Lower leg skin (tissue), 3 donors: ENCODE results near the gene NTRK3.

Experiments
- CTCF ChIP-seq, 3 donors: fragments of 450-650 bp; IDR thresholded peaks; one replicate each; pipeline ENCODE4 v1.5.1; 2016; ENCODE audit warnings: antibody characterized with exemption in 3 of 3, mild to moderate bottlenecking in 3 of 3, moderate library complexity in 2 of 3
- POLR2A ChIP-seq, 2 donors: fragments of 450-650 bp; IDR thresholded peaks; one replicate each; pipeline ENCODE4 v1.6.1; 2016 to 2017; ENCODE audit warnings: antibody characterized with exemption in 2 of 2, mild to moderate bottlenecking in 1 of 2, moderate library complexity in 1 of 2

DNA sequence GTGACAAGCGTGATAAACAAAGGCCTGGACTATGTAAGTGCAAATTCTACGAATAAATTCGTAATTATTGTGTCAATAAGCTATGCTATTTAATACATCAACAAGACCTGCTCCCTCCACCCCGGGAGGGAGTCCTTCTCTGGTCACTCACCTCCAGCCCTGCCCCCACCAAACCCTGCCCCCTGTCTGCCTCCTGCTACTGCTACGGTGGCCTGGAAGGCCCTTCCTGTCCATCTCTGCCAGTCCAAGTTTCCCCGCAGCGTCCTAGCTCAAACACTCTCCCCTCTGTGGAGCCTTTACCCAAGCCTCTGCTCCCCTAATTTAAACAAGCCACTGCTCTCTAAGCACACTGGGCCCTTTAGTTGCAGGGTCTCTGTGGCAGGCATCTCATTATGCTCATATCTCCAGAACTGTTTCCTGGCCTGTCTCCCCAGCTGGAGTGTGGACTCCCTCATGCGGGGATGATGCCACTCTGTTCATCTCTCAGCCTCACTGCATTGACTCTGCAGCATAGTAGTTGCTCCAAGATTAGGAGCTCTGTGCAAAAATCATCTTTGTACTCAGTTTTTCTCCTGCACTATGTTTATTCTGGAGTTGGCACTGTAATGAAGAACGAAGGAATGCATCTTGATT, 241.2 kb downstream of the NTRK3 start:
- TF ChIP-seq CTCF (IDR thresholded peaks at IDR 0.05) (no peak), POLR2A (IDR thresholded peaks at IDR 0.05) (no peak)
